ENCODE results near the gene LYRM1.

- TF ChIP-seq POLR2A (IDR thresholded peaks at IDR 0.05) (no peak), CTCF (IDR thresholded peaks at IDR 0.05) (no peak)
Observed at GRCh38 chr16:20903899-20904506, 3.4 kb downstream of the LYRM1 start.

Measured in uterus (tissue), 2 donors.